PC-9 (cell line): Measurements from ENCODE around the gene HS3ST4. TPM values are rescaled to one million over a fixed set of nuclear protein-coding genes. Genes with fewer than 3 reads are reported as not detected.

Experiments used
- BruUV-seq: library from RNA; stranded (reverse); fragments of 400-500 nt; replicated peaks from 2 replicates; lab custom pipeline; 2021; lab: Mats Ljungman, UMichigan
- CTCF ChIA-PET: fragments of 300-600 bp; sonication (Branson Sonifier 250); formaldehyde crosslinking; loops from one replicate; lab custom pipeline; 2022; ENCODE audit warnings: antibody characterized with exemption; lab: Charles Lee
- POLR2A ChIA-PET: fragments of 300-600 bp; sonication (Branson Sonifier 250); formaldehyde crosslinking; loops from one replicate; lab custom pipeline; 2022; ENCODE audit warnings: antibody characterized with exemption; ENCODE audit not compliant: unreplicated experiment; lab: Charles Lee
- DNase-seq, 2 experiments: peaks; one replicate each; pipeline versions ENCODE4 v3.0.0 to v3.0.0-alpha.2; 2015 to 2022; ENCODE audit warnings: mixed read lengths in 1 of 2
- H2AFZ ChIP-seq: fragments of 200-600 bp; sonication (generic); 2 replicates; pipeline ENCODE4 v1.8.1; 2017; ENCODE audit warnings: antibody characterized with exemption
- H3F3A ChIP-seq: fragments of 200-600 bp; sonication (generic); 2 replicates; pipeline ENCODE4 v1.8.1; 2017; ENCODE audit warnings: antibody characterized with exemption, mild to moderate bottlenecking, low read depth; ENCODE audit not compliant: insufficient read depth
- H3K27ac ChIP-seq: fragments of 200-600 bp; sonication (generic); 2 replicates; pipeline ENCODE4 v1.6.1; 2016; ENCODE audit warnings: mixed run types
- H3K27me3 ChIP-seq: fragments of 200-600 bp; sonication (generic); 2 replicates; pipeline ENCODE4 v1.6.1; 2016; ENCODE audit warnings: low read depth, mixed run types; ENCODE audit not compliant: insufficient read depth
- H3K36me3 ChIP-seq: fragments of 200-600 bp; sonication (generic); 2 replicates; pipeline ENCODE4 v1.6.1; 2016; ENCODE audit warnings: low read depth, mixed run types
- H3K4me1 ChIP-seq: fragments of 200-600 bp; sonication (generic); replicated peaks from 2 replicates; pipeline ENCODE4 v1.6.1; 2016; ENCODE audit warnings: mixed run types; ENCODE audit not compliant: insufficient read depth
- H3K4me2 ChIP-seq: fragments of 200-600 bp; sonication (generic); 2 replicates; pipeline ENCODE4 v1.6.1; 2017; ENCODE audit warnings: mixed run types
- H3K4me3 ChIP-seq: fragments of 200-600 bp; sonication (generic); 2 replicates; pipeline ENCODE4 v1.6.1; 2016; ENCODE audit warnings: mixed run types
- H3K79me2 ChIP-seq: fragments of 200-600 bp; sonication (generic); 2 replicates; pipeline ENCODE4 v1.6.1; 2017; ENCODE audit warnings: low read depth, mixed run types
- H3K9me2 ChIP-seq: fragments of 200-600 bp; sonication (generic); 2 replicates; pipeline ENCODE4 v1.8.1; 2017; ENCODE audit warnings: mild to moderate bottlenecking; ENCODE audit not compliant: insufficient read depth
- H3K9me3 ChIP-seq: fragments of 200-600 bp; sonication (generic); 2 replicates; pipeline ENCODE4 v1.8.1; 2016; ENCODE audit warnings: low read depth; ENCODE audit not compliant: insufficient read depth
- H4K20me1 ChIP-seq: fragments of 200-600 bp; sonication (generic); 2 replicates; pipeline ENCODE4 v1.8.1; 2017; ENCODE audit not compliant: insufficient read depth
- CTCF ChIP-seq: fragments of 200-600 bp; sonication (generic); conservative IDR thresholded peaks from 2 replicates; pipeline ENCODE4 v1.6.1; 2017; ENCODE audit warnings: mixed run types, antibody characterized with exemption, mild to moderate bottlenecking, moderate library complexity
- EZH2 ChIP-seq: fragments of 200-600 bp; sonication (generic); IDR thresholded peaks from 2 replicates; pipeline ENCODE4 v1.8.0; 2017; ENCODE audit warnings: antibody characterized with exemption, low read depth
- intact Hi-C: fragments of 100-400 bp; cut with micrococcal nuclease; formaldehyde crosslinking; loops from one replicate; pipeline ENCODE4 v1.10.0; 2022; ENCODE audit not compliant: unreplicated experiment
- total RNA-seq: library from RNA; stranded (reverse); gene quantifications from 2 replicates; pipeline ENCODE4 v1.2.3, GENCODE V29; 2021

Gene HS3ST4
- total RNA-seq, 1 experiment from 2014 or later: not detected

- CTCF ChIA-PET: no interaction called here
- no TSS peak for BruUV-seq
- intact Hi-C loops: no loop called here
Measured at GRCh38 chr16:26012376-26012775, 320.6 kb downstream of the HS3ST4 start.

DNA sequence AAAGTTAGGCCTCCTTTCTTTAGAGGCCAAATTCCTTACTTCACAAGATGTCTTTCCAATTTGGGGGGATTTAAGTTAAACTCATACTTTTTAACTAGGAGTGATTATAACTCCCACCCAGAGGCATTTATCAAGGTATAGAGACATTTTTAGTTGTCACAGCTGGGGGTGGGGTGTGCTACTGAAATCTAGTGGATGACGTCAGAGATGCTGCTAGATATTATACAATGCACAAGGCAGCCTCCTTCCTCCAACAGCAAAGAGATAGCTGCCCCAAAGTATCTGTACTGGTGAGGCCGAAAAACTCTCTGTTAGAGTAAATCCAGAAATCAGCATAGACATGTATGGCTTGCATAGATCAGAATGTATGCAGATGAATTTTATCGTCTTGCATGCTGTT, 324.0 kb downstream of the HS3ST4 start:
- TF ChIP-seq CTCF (no peak), EZH2 (no peak)
- BruUV-seq: no TSS peak
- Histone ChIP-seq H3K9me2 (no peaks in the 10 kb centered on the region), H3K36me3 (no peaks in the 10 kb centered on the region), H3K27ac (no peak overlapping the region), H3K4me1 (no peaks in the 10 kb centered on the region), H3K9me3 (no peaks in the 10 kb centered on the region; the same call in 1 of the 2 replicates), H3K27me3 (peaks cover 13% of the 10 kb centered on the region; the same call in 1 of the 2 replicates), H2AFZ (no peak overlapping the region), H3F3A (no peaks in the 10 kb centered on the region), H3K4me3 (no peak overlapping the region), H3K4me2 (no peak overlapping the region), H4K20me1 (no peaks in the 10 kb centered on the region), H3K79me2 (no peaks in the 10 kb centered on the region)
- ChIA-PET CTCF (no interaction called here), POLR2A (no interaction called here)
- intact Hi-C loops: no loop called here
- no peak for DNase-seq

More at GRCh38 chr16:26012376-26012775, 320.6 kb downstream of the HS3ST4 start:
- no peaks in the 10 kb centered on the region for H3F3A ChIP-seq
- TF ChIP-seq EZH2 (no peak), CTCF (no peak)
- H3K27me3 ChIP-seq: peaks cover 10% of the 10 kb centered on the region; the same call in 1 of the 2 replicates
- H4K20me1 ChIP-seq: no peaks in the 10 kb centered on the region
- no peaks in the 10 kb centered on the region for H3K4me1 ChIP-seq
- H2AFZ ChIP-seq: no peak overlapping the region
- DNase-seq: no peak
- no peaks in the 10 kb centered on the region for H3K36me3 ChIP-seq
- no peak overlapping the region for H3K4me3 ChIP-seq
- POLR2A ChIA-PET: no interaction called here
- H3K9me3 ChIP-seq: no peaks in the 10 kb centered on the region; the same call in 1 of the 2 replicates
- H3K79me2 ChIP-seq: no peaks in the 10 kb centered on the region
- H3K27ac ChIP-seq: no peak overlapping the region
- H3K4me2 ChIP-seq: no peak overlapping the region
- no peaks in the 10 kb centered on the region for H3K9me2 ChIP-seq

DNA sequence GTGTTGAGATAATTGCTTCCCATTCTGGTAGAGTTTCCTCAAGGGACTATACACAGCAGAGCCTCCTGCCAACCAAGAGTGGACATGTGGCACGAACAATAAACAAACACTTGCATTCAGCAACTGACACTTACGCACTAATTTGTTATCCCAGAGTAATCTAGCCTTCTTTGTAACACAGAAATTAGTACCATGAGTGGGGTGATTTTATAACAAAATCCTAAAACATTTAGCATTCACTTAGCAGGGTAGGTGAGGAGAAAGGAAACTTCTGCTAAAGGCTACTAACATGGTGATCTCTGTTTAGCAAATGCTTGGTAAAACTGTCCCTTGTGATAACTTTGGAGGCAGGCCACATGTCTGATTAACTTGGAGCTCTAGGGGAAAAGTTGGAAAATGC, 325.2 kb downstream of the HS3ST4 start:
- Histone ChIP-seq H3K27me3 (peaks cover 13% of the 10 kb centered on the region; the same call in 1 of the 2 replicates), H3K4me2 (no peak overlapping the region), H3K79me2 (no peaks in the 10 kb centered on the region), H4K20me1 (no peaks in the 10 kb centered on the region), H3K4me3 (no peak overlapping the region), H3K36me3 (no peaks in the 10 kb centered on the region), H3K9me3 (no peaks in the 10 kb centered on the region; the same call in 1 of the 2 replicates), H3K27ac (no peak overlapping the region), H3K4me1 (no peaks in the 10 kb centered on the region), H3K9me2 (no peaks in the 10 kb centered on the region), H2AFZ (no peak overlapping the region), H3F3A (no peaks in the 10 kb centered on the region)
- ChIA-PET POLR2A (no interaction called here), CTCF (no interaction called here)
- intact Hi-C loops: no loop called here
- no peak for TF ChIP-seq CTCF
- no TSS peak for BruUV-seq
- DNase-seq: no peak
